Neuronal stem cell (in vitro differentiated cells): ENCODE measurements around the gene ARL6IP4.

Source experiments
- DNase-seq: peaks from one replicate; pipeline ENCODE4 v3.0.0-alpha.2; 2013; ENCODE audit warnings: low spot score
- H2AFZ ChIP-seq: one replicate; pipeline ENCODE4 v1.6.1; 2013; ENCODE audit warnings: mild to moderate bottlenecking, low read length, inconsistent platforms
- H2AK5ac ChIP-seq: 2 replicates; pipeline ENCODE4 v1.6.1; 2013; ENCODE audit warnings: low read depth, mild to moderate bottlenecking, inconsistent platforms, low read length, moderate library complexity, mixed read lengths
- H2BK120ac ChIP-seq: 2 replicates; pipeline ENCODE4 v1.6.1; 2013; ENCODE audit warnings: low read depth, mild to moderate bottlenecking, inconsistent platforms, low read length, moderate library complexity, mixed read lengths
- H2BK12ac ChIP-seq: one replicate; pipeline ENCODE4 v1.6.1; 2013; ENCODE audit warnings: low read length, inconsistent platforms
- H2BK15ac ChIP-seq: 2 replicates; pipeline ENCODE4 v1.6.1; 2013; ENCODE audit warnings: mild to moderate bottlenecking, low read length, inconsistent platforms, mixed read lengths
- H2BK5ac ChIP-seq: one replicate; pipeline ENCODE4 v1.6.1; 2013; ENCODE audit warnings: inconsistent platforms, mild to moderate bottlenecking, low read length, moderate library complexity
- H3K14ac ChIP-seq: one replicate; pipeline ENCODE4 v1.6.1; 2013; ENCODE audit warnings: low read length, inconsistent platforms
- H3K18ac ChIP-seq: 2 replicates; pipeline ENCODE4 v1.6.1; 2013; ENCODE audit warnings: low read length, inconsistent platforms
- H3K23ac ChIP-seq: 2 replicates; pipeline ENCODE4 v1.6.1; 2013; ENCODE audit warnings: low read depth, mild to moderate bottlenecking, mixed read lengths, low read length, inconsistent platforms; ENCODE audit not compliant: poor library complexity
- H3K27ac ChIP-seq: replicated peaks from 3 replicates; pipeline ENCODE4 v1.5.1; 2013; ENCODE audit warnings: low read length, inconsistent platforms
- H3K27me3 ChIP-seq, 3 experiments: 2 replicates each; pipeline ENCODE4 v1.6.1; 2013; ENCODE audit warnings: low read length in 3 of 3, mild to moderate bottlenecking in 2 of 3, inconsistent platforms in 1 of 3, low read depth in 1 of 3, mixed read lengths in 1 of 3, moderate library complexity in 1 of 3; ENCODE audit not compliant: control insufficient read depth in 3 of 3, insufficient read depth in 3 of 3
- H3K36me3 ChIP-seq, 2 donors: replicated peaks in 1 of 2; 2 replicates each; pipeline ENCODE4 v1.6.1; 2013; ENCODE audit warnings: low read length in 2 of 2; ENCODE audit not compliant: control insufficient read depth in 2 of 2, insufficient read depth in 2 of 2
- H3K4ac ChIP-seq: 2 replicates; pipeline ENCODE4 v1.6.1; 2013; ENCODE audit warnings: inconsistent platforms, mild to moderate bottlenecking, low read length, moderate library complexity
- H3K4me1 ChIP-seq, 2 donors: 1 replicate in 1 of 2; 2 replicates in 1 of 2; pipeline ENCODE4 v1.6.1; 2013; ENCODE audit warnings: low read length in 2 of 2, low read depth in 1 of 2; ENCODE audit not compliant: control insufficient read depth in 2 of 2, insufficient read depth in 1 of 2
- H3K4me2 ChIP-seq: one replicate; pipeline ENCODE4 v1.6.1; 2013; ENCODE audit warnings: mild to moderate bottlenecking, low read length, inconsistent platforms; ENCODE audit not compliant: insufficient read depth, poor library complexity, severe bottlenecking
- H3K4me3 ChIP-seq, 2 donors: 2 replicates each; pipeline ENCODE4 v1.5.1; 2013; ENCODE audit warnings: low read length in 2 of 2, mild to moderate bottlenecking in 2 of 2, inconsistent platforms in 1 of 2, moderate library complexity in 1 of 2
- H3K79me1 ChIP-seq: one replicate; pipeline ENCODE4 v1.6.1; 2013; ENCODE audit warnings: low read depth, mild to moderate bottlenecking, inconsistent platforms, low read length, moderate library complexity
- H3K9ac ChIP-seq: one replicate; pipeline ENCODE4 v1.6.1; 2013; ENCODE audit warnings: mild to moderate bottlenecking, low read depth, low read length, inconsistent platforms; ENCODE audit not compliant: poor library complexity
- H3K9me3 ChIP-seq, 2 donors: replicated peaks in 1 of 2; 2 replicates each; pipeline versions ENCODE3 to v1.6.1; 2013; ENCODE audit warnings: low read length in 2 of 2, mild to moderate bottlenecking in 2 of 2, inconsistent platforms in 1 of 2, low read depth in 1 of 2, mixed read lengths in 1 of 2, moderate library complexity in 1 of 2; ENCODE audit not compliant: control insufficient read depth in 2 of 2, insufficient read depth in 1 of 2
- H4K8ac ChIP-seq: one replicate; pipeline ENCODE4 v1.6.1; 2013; ENCODE audit warnings: low read depth, mild to moderate bottlenecking, inconsistent platforms, low read length, moderate library complexity
- H4K91ac ChIP-seq: one replicate; pipeline ENCODE4 v1.6.1; 2013; ENCODE audit warnings: low read length, low read depth, mild to moderate bottlenecking, inconsistent platforms; ENCODE audit not compliant: poor library complexity
- WGBS, 2 donors: extraction: QIAGEN DNeasy Blood & Tissue Kit; methylation state at CpG; one replicate each; pipeline ENCODE4 v1.1.7; 2013; ENCODE audit warnings: missing lambda C conversion rate in 2 of 2, mixed read lengths in 1 of 2; ENCODE audit not compliant: insufficient read length in 2 of 2, insufficient replicate concordance in 1 of 2; ENCODE audit errors: extremely low coverage in 2 of 2; 5-methylcytosine and 5-hydroxymethylcytosine counted together

Gene ARL6IP4

DNA sequence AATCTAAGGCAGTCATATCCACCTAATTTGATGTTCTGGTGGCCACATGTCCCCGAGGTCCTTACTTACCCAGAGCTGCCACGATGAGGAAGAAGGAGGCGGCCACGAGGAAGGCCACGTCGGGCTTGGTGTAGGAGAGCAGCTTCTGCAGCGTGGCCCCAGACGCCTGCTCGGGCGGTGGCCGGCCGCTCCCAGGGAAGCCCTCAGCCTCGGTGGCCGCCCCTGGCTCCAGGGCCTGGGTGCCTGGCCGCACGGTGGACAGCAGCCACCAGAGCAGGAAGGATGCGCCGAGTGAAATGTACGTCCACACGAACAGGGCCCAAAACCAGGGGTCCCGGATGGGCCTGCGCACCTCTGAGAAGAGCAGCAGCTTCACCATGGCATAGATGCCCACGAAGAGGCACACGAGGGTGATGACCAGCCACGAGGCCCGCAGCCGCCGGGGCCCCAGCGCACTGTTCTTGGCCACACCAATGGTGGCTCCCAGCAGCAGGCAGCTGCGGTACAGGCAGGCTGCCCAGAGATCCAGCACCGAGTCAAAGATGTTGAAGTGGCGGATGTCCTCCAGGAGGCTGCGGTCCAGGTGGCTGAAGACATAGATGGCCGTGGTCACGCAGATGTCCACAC is 20.8 kb upstream of the ARL6IP4 start:
- H3K4me3 ChIP-seq: peak overlapping the region in 1 of 2 donors; percentile 56
- peaks cover 2 to 4% of the 10 kb centered on the region in 2 donors for H3K4me1 ChIP-seq
- H2BK15ac ChIP-seq: peak overlapping the region; percentile 27
- H3K23ac ChIP-seq: no peak overlapping the region
- peaks cover 2 to 10% of the 10 kb centered on the region in 2 donors for H3K36me3 ChIP-seq
- H3K4ac ChIP-seq: no peak overlapping the region
- peak overlapping the region; percentile 63 for H3K14ac ChIP-seq
- H3K9ac ChIP-seq: peak overlapping the region; percentile 12
- WGBS, 2 donors: no CpG with 5 or more reads among the region's 35 CpGs
- H3K27ac ChIP-seq: no peak overlapping the region
- H4K8ac ChIP-seq: no peak overlapping the region
- H2BK120ac ChIP-seq: no peak overlapping the region
- no peak overlapping the region for H3K4me2 ChIP-seq
- H2AK5ac ChIP-seq: peak overlapping the region; percentile 6
- peaks cover 0 to 2% of the 10 kb centered on the region in 2 donors for H3K9me3 ChIP-seq
- DNase-seq: no peak
- H4K91ac ChIP-seq: peak overlapping the region; percentile 48
- H2AFZ ChIP-seq: no peak overlapping the region
- peak overlapping the region; percentile 72 for H3K18ac ChIP-seq
- H2BK12ac ChIP-seq: no peak overlapping the region
- no peaks in the 10 kb centered on the region for H3K27me3 ChIP-seq
- peaks cover 5% of the 10 kb centered on the region for H3K79me1 ChIP-seq
- H2BK5ac ChIP-seq: peak overlapping the region; percentile 72

DNA sequence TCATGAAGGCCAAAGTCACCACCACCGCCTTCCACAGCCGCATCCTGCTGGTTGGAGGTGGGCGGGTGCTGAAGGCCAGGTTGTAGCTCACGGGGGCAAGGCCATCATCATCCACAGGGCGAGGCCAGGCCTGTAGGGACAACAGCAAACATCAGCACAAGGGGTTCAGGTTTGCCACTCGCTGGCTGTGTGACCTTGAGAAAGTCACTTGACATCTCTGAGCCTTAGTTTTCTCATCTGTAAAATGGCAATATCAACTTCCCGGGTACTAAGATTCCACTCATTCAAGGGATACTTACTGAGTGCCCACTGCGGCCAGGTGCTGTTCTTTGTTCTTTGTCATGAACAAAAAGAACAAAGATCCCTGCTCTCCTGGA is 20.3 kb upstream of the ARL6IP4 start:
- Histone ChIP-seq H3K4me2 (no peak overlapping the region), H3K9me3 (peaks cover 0 to under 1% of the 10 kb centered on the region in 2 donors)
- no CpG with 5 or more reads among the region's 8 CpGs for WGBS, 2 donors

DNA sequence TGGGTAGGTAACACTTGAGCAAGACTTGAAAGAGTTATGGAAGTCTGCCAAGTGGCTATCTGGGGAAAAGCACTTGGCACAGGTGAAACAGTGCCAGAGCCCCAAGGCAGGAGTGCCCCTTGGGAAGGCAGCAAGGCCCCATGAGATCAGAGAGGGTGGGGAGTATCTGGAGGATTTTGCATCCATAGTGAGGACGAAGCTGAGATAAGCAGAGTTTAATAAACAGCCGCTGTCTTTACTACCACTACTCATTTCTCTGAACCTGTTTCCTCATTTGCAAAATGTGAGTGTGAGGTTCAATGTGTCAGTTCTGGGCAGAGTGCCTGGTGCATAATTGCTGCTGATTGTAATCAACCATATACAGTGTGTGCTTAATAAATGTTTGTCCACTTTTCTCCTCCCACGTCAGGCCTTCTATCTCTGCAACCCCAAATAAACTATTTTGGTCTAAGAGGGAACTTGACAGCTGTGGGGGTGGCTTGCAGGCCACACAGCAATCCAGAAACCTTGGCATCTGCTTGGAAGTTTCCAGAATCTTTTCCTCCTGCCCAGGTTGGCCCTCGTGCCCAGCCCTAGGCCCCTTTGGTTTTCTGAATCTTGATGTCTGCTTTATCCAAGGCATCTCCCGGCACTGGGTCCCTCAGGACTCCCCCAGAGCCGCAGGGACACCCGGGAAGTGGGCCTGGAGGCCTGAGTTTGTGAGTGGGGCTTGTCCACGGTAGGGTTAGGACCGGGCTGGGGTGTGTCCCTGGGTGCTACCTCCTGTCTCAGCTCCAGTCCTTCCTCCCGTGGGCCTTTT is 18.8 kb upstream of the ARL6IP4 start:
- Histone ChIP-seq H2BK5ac (no peak overlapping the region), H3K9ac (no peak overlapping the region), H3K9me3 (no peaks in the 10 kb centered on the region), H3K36me3 (peaks cover 2 to 10% of the 10 kb centered on the region in 2 donors), H3K27ac (no peak overlapping the region), H3K79me1 (peaks cover 5% of the 10 kb centered on the region), H4K8ac (no peak overlapping the region), H3K4me1 (peaks cover 13 to 15% of the 10 kb centered on the region in 2 donors), H4K91ac (no peak overlapping the region), H3K4ac (no peak overlapping the region), H2BK120ac (no peak overlapping the region), H3K4me3 (no peak overlapping the region), H3K4me2 (no peak overlapping the region), H2BK15ac (no peak overlapping the region), H2AFZ (no peak overlapping the region), H3K18ac (no peak overlapping the region), H3K23ac (no peak overlapping the region), H2AK5ac (no peak overlapping the region), H3K27me3 (no peaks in the 10 kb centered on the region), H2BK12ac (no peak overlapping the region), H3K14ac (no peak overlapping the region)
- DNase-seq: no peak
- no CpG with 5 or more reads among the region's 10 CpGs for WGBS, 2 donors

More for the DNA sequence above, 20.3 kb upstream of the ARL6IP4 start:
- peak overlapping the region; percentile 27 for H2BK15ac ChIP-seq
- no peak overlapping the region for H3K23ac ChIP-seq
- peak overlapping the region; percentile 63 for H3K14ac ChIP-seq
- H3K18ac ChIP-seq: peak overlapping the region; percentile 72
- peak overlapping the region in 1 of 2 donors; percentile 56 for H3K4me3 ChIP-seq
- no peak overlapping the region for H4K91ac ChIP-seq
- no peak overlapping the region for H3K4ac ChIP-seq
- H3K9ac ChIP-seq: peak overlapping the region; percentile 12
- peaks cover 2 to 10% of the 10 kb centered on the region in 2 donors for H3K36me3 ChIP-seq
- peak overlapping the region; percentile 72 for H2BK5ac ChIP-seq
- no peak overlapping the region for H4K8ac ChIP-seq
- H3K27me3 ChIP-seq: no peaks in the 10 kb centered on the region
- no peak overlapping the region for H3K27ac ChIP-seq
- H2AFZ ChIP-seq: no peak overlapping the region
- no peak overlapping the region for H2BK12ac ChIP-seq
- peaks cover 5% of the 10 kb centered on the region for H3K79me1 ChIP-seq
- no peak for DNase-seq
- no peak overlapping the region for H2BK120ac ChIP-seq
- peak overlapping the region; percentile 6 for H2AK5ac ChIP-seq
- peaks cover 6 to 7% of the 10 kb centered on the region in 2 donors for H3K4me1 ChIP-seq

DNA sequence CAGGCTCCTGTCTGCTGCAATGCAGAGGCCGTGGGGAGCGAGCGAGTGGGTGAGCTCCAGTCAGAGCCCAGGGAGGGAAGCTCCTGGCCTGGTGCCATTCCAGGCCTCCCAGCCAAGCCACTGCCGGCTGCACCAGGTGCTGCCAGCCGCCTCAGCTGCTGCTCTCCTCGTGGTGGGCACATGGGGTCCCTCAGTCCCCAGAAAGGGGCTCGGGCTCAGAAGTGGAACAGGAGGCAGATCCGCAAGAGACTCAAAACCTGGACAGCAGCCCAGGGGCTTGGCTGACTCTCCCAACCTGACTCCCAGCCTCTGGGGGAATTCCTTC is 16.6 kb upstream of the ARL6IP4 start:
- no peak overlapping the region for H2BK15ac ChIP-seq
- peak overlapping the region; percentile 25 for H2AK5ac ChIP-seq
- DNase-seq: no peak

More for the DNA sequence above, 16.6 kb upstream of the ARL6IP4 start:
- H3K4me3 ChIP-seq: no peak overlapping the region
- no peak overlapping the region for H3K14ac ChIP-seq
- H3K9me3 ChIP-seq: no peaks in the 10 kb centered on the region
- no peaks in the 10 kb centered on the region for H3K27me3 ChIP-seq
- no peak overlapping the region for H4K91ac ChIP-seq
- H3K4ac ChIP-seq: no peak overlapping the region
- peak overlapping the region; percentile 56 for H3K23ac ChIP-seq
- no peak overlapping the region for H3K9ac ChIP-seq
- peaks cover 5% of the 10 kb centered on the region for H3K79me1 ChIP-seq
- H2BK12ac ChIP-seq: peak overlapping the region; percentile 68
- no peak overlapping the region for H2BK5ac ChIP-seq
- H2BK120ac ChIP-seq: no peak overlapping the region
- peaks cover 13 to 15% of the 10 kb centered on the region in 2 donors for H3K4me1 ChIP-seq
- H4K8ac ChIP-seq: no peak overlapping the region
- no peak overlapping the region for H2AFZ ChIP-seq
- no peak overlapping the region for H3K27ac ChIP-seq
- peak overlapping the region; percentile 63 for H3K18ac ChIP-seq
- H3K4me2 ChIP-seq: no peak overlapping the region
- peaks cover 2 to 10% of the 10 kb centered on the region in 2 donors for H3K36me3 ChIP-seq
- no CpG with 5 or more reads among the region's 8 CpGs for WGBS, 2 donors
